ENCODE results near the gene RASA3.

DNA sequence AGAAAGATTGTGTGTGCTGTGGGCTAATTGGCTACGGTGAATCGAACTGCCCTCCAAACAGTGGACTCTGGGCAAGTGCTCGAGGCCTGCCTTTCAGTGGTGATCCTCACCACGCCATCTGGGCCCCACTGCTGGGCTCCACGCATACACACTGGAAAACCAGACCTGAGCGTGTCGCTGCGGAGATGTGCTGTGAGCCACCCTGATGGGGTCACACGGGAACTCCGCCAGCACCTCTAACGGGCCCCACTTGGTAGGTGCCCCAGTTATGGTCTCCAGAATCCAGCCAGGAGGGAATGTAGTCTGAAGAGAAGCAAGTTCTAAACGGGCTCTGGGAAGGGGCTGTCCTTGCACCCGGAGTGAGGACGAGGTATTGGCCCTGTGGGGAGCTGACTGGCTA lies 197.8 kb downstream of the RASA3 start:
- TF ChIP-seq, protein P1, sequence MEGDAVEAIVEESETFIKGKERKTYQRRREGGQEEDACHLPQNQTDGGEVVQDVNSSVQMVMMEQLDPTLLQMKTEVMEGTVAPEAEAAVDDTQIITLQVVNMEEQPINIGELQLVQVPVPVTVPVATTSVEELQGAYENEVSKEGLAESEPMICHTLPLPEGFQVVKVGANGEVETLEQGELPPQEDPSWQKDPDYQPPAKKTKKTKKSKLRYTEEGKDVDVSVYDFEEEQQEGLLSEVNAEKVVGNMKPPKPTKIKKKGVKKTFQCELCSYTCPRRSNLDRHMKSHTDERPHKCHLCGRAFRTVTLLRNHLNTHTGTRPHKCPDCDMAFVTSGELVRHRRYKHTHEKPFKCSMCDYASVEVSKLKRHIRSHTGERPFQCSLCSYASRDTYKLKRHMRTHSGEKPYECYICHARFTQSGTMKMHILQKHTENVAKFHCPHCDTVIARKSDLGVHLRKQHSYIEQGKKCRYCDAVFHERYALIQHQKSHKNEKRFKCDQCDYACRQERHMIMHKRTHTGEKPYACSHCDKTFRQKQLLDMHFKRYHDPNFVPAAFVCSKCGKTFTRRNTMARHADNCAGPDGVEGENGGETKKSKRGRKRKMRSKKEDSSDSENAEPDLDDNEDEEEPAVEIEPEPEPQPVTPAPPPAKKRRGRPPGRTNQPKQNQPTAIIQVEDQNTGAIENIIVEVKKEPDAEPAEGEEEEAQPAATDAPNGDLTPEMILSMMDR (conservative IDR thresholded peaks at IDR 0.05), result no peak
- no peak for TF ChIP-seq EZH2 (IDR thresholded peaks at IDR 0.05; ENCODE audit: low read depth)
